T follicular helper cell (primary cell): ENCODE measurements around the gene LHFPL2.

Experiments used
- DNase-seq: peaks from one replicate; pipeline ENCODE4 v3.0.0-alpha.2; 2020; ENCODE audit warnings: low read depth

Gene LHFPL2

GRCh38 chr5:78594610-78595457 lies 53.7 kb downstream of the LHFPL2 start:
- no peak for DNase-seq

- no peak for DNase-seq
Measured at GRCh38 chr5:78594021-78594420, 54.6 kb downstream of the LHFPL2 start.

- no peak for DNase-seq
Measured at GRCh38 chr5:78593465-78593864, 55.1 kb downstream of the LHFPL2 start.

- DNase-seq, result no peak
Measured at GRCh38 chr5:78592735-78593386, 55.7 kb downstream of the LHFPL2 start.

- DNase-seq, result no peak
Measured at GRCh38 chr5:78591972-78592700, 56.4 kb downstream of the LHFPL2 start.

- DNase-seq, result no peak
Measured at GRCh38 chr5:78591138-78591612, 57.4 kb downstream of the LHFPL2 start.

GRCh38 chr5:78589923-78590322 lies 58.6 kb downstream of the LHFPL2 start:
- no peak for DNase-seq

- no peak for DNase-seq
Measured at GRCh38 chr5:78588507-78588906, 60.1 kb downstream of the LHFPL2 start.

GRCh38 chr5:78587775-78588291 lies 60.7 kb downstream of the LHFPL2 start:
- no peak for DNase-seq

GRCh38 chr5:78587081-78587774 lies 61.3 kb downstream of the LHFPL2 start:
- no peak for DNase-seq

- no peak for DNase-seq
Measured at GRCh38 chr5:78586251-78586650, 62.3 kb downstream of the LHFPL2 start.

GRCh38 chr5:78578015-78578414 lies 70.6 kb downstream of the LHFPL2 start:
- DNase-seq, result no peak

- DNase-seq, result no peak
Measured at GRCh38 chr5:78577071-78577807, 71.3 kb downstream of the LHFPL2 start.

GRCh38 chr5:78576376-78576775 lies 72.2 kb downstream of the LHFPL2 start:
- no peak for DNase-seq

- no peak for DNase-seq
Measured at GRCh38 chr5:78574731-78575161, 73.8 kb downstream of the LHFPL2 start.

- DNase-seq, result no peak
Measured at GRCh38 chr5:78574131-78574673, 74.4 kb downstream of the LHFPL2 start.

- DNase-seq, result no peak
Measured at GRCh38 chr5:78573318-78573717, 75.3 kb downstream of the LHFPL2 start.

GRCh38 chr5:78570646-78571045 lies 77.9 kb downstream of the LHFPL2 start:
- DNase-seq, result no peak

- DNase-seq, result no peak
Measured at GRCh38 chr5:78569441-78569840, 79.1 kb downstream of the LHFPL2 start.

GRCh38 chr5:78568676-78569075 lies 79.9 kb downstream of the LHFPL2 start:
- no peak for DNase-seq

- DNase-seq, result no peak
Measured at GRCh38 chr5:78568212-78568611, 80.4 kb downstream of the LHFPL2 start.
